Measurements from ENCODE around the gene SF3B3. TPM values are rescaled to one million over a fixed set of nuclear protein-coding genes. Genes with fewer than 3 reads are reported as not detected.

SF3B3 gene
- total and polyA plus RNA-seq, 2 donors (not counting 3 experiments of a cell fraction or from before 2014, with no cell fraction given) = 167 to 324 TPM

DNA sequence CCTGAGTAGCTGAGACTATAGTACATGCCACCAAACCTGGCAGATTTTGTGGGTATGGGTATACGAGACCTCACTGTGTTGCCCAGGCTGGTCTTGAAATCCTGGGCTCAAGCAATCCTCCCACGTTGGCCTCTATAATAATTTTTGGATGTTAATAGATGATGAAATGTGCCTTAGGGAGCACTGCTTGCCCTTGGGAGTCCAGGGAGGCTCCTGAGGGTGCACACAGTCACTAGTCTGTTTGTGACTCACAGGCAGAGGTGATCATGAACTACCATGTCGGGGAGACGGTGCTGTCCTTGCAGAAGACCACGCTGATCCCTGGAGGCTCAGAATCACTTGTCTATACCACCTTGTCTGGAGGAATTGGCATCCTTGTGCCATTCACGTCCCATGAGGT, 46.1 kb downstream of the SF3B3 start:
- Histone ChIP-seq H3K4me1 (ENCODE audit: control insufficient read depth, extremely low read depth, insufficient read depth, low read length) (peaks cover 41% of the 10 kb centered on the region), H3K9ac (replicated peaks; ENCODE audit: extremely low read depth, insufficient read depth, low read length) (no peak overlapping the region), H2AFZ (ENCODE audit: low read depth, low read length) (no peak overlapping the region), H3K27ac (ENCODE audit: insufficient read depth, low read depth, low read length) (no peak overlapping the region), H3K4me2 (ENCODE audit: insufficient read depth, low read length) (no peak overlapping the region), H3K27me3 (ENCODE audit: control insufficient read depth in 2 of 2, insufficient read depth in 2 of 2, low read length in 2 of 2) (no peaks in the 10 kb centered on the region), H3K36me3 (ENCODE audit: control insufficient read depth in 2 of 2, extremely low read depth in 1 of 2, insufficient read depth in 2 of 2, low read length in 2 of 2) (peaks cover 43 to 48% of the 10 kb centered on the region in 2 experiments), H3K79me2 (ENCODE audit: control insufficient read depth, insufficient read depth, low read length) (peaks cover 9% of the 10 kb centered on the region), H3K9me3 (replicated peaks; ENCODE audit: control insufficient read depth, insufficient read depth, low read length) (no peaks in the 10 kb centered on the region), H4K20me1 (replicated peaks; ENCODE audit: control insufficient read depth, extremely low read depth, insufficient read depth, low read length) (no peaks in the 10 kb centered on the region), H3K9me1 (replicated peaks; ENCODE audit: control insufficient read depth, extremely low read depth, insufficient read depth, low read length) (no peaks in the 10 kb centered on the region), H3K4me3 (replicated peaks in 1 of 3; ENCODE audit: insufficient read depth in 1 of 3, low read depth in 1 of 3, low read length in 3 of 3) (no peak overlapping the region)
- dilution Hi-C loops (cut with MboI; ENCODE audit: extremely low pct_ligation_motif_present, low sequenced_read_pairs) (no loop called here), intact Hi-C loops (cut with micrococcal nuclease) (loop anchor here (5.0 to 10.0 kb wide), 2 partner anchors 42 to 205 kb away; no protein-coding TSS in a partner anchor)
- no TSS peak for BruUV-seq (replicated peaks)
- no peak for TF ChIP-seq MYC (IDR thresholded peaks at IDR 0.05; ENCODE audit: low read depth, low read length)
- TF ChIP-seq FOS (IDR thresholded peaks at IDR 0.05; ENCODE audit: borderline replicate concordance, insufficient read depth, low read length) = no peak
- TF ChIP-seq JUN (IDR thresholded peaks at IDR 0.05; ENCODE audit: borderline replicate concordance, insufficient read depth, insufficient read length, low read depth) = no peak
- TF ChIP-seq EZH2 (IDR thresholded peaks at IDR 0.05; ENCODE audit: borderline replicate concordance, low read depth, low read length, severe bottlenecking) = no peak
- TF ChIP-seq POLR2AphosphoS5 (IDR thresholded peaks at IDR 0.05; ENCODE audit: insufficient read depth, low read depth, low read length) = no peak
- TF ChIP-seq GATA2 (IDR thresholded peaks at IDR 0.05; ENCODE audit: insufficient read depth, insufficient read length, low read depth, low read length) = no peak
- TF ChIP-seq, protein P1, sequence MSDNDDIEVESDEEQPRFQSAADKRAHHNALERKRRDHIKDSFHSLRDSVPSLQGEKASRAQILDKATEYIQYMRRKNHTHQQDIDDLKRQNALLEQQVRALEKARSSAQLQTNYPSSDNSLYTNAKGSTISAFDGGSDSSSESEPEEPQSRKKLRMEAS (IDR thresholded peaks at IDR 0.05; ENCODE audit: insufficient read depth, insufficient read length) = no peak
- TF ChIP-seq POLR2A (IDR thresholded peaks at IDR 0.05; ENCODE audit: low read depth, low read length) = no peak
- TF ChIP-seq, protein P2, sequence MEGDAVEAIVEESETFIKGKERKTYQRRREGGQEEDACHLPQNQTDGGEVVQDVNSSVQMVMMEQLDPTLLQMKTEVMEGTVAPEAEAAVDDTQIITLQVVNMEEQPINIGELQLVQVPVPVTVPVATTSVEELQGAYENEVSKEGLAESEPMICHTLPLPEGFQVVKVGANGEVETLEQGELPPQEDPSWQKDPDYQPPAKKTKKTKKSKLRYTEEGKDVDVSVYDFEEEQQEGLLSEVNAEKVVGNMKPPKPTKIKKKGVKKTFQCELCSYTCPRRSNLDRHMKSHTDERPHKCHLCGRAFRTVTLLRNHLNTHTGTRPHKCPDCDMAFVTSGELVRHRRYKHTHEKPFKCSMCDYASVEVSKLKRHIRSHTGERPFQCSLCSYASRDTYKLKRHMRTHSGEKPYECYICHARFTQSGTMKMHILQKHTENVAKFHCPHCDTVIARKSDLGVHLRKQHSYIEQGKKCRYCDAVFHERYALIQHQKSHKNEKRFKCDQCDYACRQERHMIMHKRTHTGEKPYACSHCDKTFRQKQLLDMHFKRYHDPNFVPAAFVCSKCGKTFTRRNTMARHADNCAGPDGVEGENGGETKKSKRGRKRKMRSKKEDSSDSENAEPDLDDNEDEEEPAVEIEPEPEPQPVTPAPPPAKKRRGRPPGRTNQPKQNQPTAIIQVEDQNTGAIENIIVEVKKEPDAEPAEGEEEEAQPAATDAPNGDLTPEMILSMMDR (IDR thresholded peaks at IDR 0.05; ENCODE audit: extremely low read depth in 1 of 2, insufficient read depth in 1 of 2, low read depth in 1 of 2, low read length in 2 of 2) = no peak
- ChIA-PET CTCF (interaction anchor here (1.5 to 15.0 kb wide), 2 partner anchors 11 to 83 kb away, joined by 3 to 175 read pairs; no protein-coding TSS in a partner anchor), POLR2A (no interaction called here)
- FAIRE-seq (no peak), DNase-seq (ENCODE audit: low read depth, low spot score) (no peak)

Measured in endothelial cell of umbilical vein (primary cell).